Measurements from ENCODE around the gene NEDD9.

GRCh38 chr6:11206576-11206975 lies 25.9 kb downstream of the NEDD9 start:
- TF ChIP-seq, protein P1, sequence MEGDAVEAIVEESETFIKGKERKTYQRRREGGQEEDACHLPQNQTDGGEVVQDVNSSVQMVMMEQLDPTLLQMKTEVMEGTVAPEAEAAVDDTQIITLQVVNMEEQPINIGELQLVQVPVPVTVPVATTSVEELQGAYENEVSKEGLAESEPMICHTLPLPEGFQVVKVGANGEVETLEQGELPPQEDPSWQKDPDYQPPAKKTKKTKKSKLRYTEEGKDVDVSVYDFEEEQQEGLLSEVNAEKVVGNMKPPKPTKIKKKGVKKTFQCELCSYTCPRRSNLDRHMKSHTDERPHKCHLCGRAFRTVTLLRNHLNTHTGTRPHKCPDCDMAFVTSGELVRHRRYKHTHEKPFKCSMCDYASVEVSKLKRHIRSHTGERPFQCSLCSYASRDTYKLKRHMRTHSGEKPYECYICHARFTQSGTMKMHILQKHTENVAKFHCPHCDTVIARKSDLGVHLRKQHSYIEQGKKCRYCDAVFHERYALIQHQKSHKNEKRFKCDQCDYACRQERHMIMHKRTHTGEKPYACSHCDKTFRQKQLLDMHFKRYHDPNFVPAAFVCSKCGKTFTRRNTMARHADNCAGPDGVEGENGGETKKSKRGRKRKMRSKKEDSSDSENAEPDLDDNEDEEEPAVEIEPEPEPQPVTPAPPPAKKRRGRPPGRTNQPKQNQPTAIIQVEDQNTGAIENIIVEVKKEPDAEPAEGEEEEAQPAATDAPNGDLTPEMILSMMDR (IDR thresholded peaks at IDR 0.05) = no peak
- TF ChIP-seq ZFX (IDR thresholded peaks at IDR 0.05; ENCODE audit: borderline replicate concordance) = no peak
